Measurements from ENCODE around the gene ARMH3.
A peak's percentile ranks its signal among the peaks of the same experiment; 100 is the strongest.

The ARMH3 gene

GRCh38 chr10:101841826-101842225, 214.1 kb downstream of the ARMH3 start:
- DNase-seq (ENCODE audit: low read depth, low spot score) = no peak
- no peak overlapping the region for H3K4me3 ChIP-seq (ENCODE audit: low read length)

GRCh38 chr10:101840741-101841453, 215.1 kb downstream of the ARMH3 start:
- DNase-seq (ENCODE audit: low read depth, low spot score) = peak; percentile 36
- peak overlapping the region; percentile 60 for H3K4me3 ChIP-seq (ENCODE audit: low read length)

- peak overlapping the region; percentile 60 for H3K4me3 ChIP-seq (ENCODE audit: low read length)
- DNase-seq (ENCODE audit: low read depth, low spot score) = peak; percentile 41
Measured at GRCh38 chr10:101840102-101840684, 215.8 kb downstream of the ARMH3 start.

GRCh38 chr10:101839416-101840063, 216.4 kb downstream of the ARMH3 start:
- DNase-seq (ENCODE audit: low read depth, low spot score) = no peak

GRCh38 chr10:101839002-101839401, 217.0 kb downstream of the ARMH3 start:
- no peak for DNase-seq (ENCODE audit: low read depth, low spot score)
- H3K4me3 ChIP-seq (ENCODE audit: low read length) = peak overlapping the region; percentile 60

More at GRCh38 chr10:101839416-101840063, 216.4 kb downstream of the ARMH3 start:
- H3K4me3 ChIP-seq (ENCODE audit: low read length) = peak overlapping the region; percentile 60

GRCh38 chr10:101838416-101838970, 217.5 kb downstream of the ARMH3 start:
- no peak for DNase-seq (ENCODE audit: low read depth, low spot score)

GRCh38 chr10:101837748-101838147, 218.2 kb downstream of the ARMH3 start:
- no peak for DNase-seq (ENCODE audit: low read depth, low spot score)
- H3K4me3 ChIP-seq (ENCODE audit: low read length) = no peak overlapping the region

More at GRCh38 chr10:101838416-101838970, 217.5 kb downstream of the ARMH3 start:
- H3K4me3 ChIP-seq (ENCODE audit: low read length) = no peak overlapping the region

- no peak overlapping the region for H3K4me3 ChIP-seq (ENCODE audit: low read length)
- no peak for DNase-seq (ENCODE audit: low read depth, low spot score)
Measured at GRCh38 chr10:101835362-101835761, 220.6 kb downstream of the ARMH3 start.

GRCh38 chr10:101834341-101834740, 221.6 kb downstream of the ARMH3 start:
- peak; percentile 53 for DNase-seq (ENCODE audit: low read depth, low spot score)
- peak overlapping the region; percentile 23 for H3K4me3 ChIP-seq (ENCODE audit: low read length)

GRCh38 chr10:101833466-101833865, 222.5 kb downstream of the ARMH3 start:
- no peak overlapping the region for H3K4me3 ChIP-seq (ENCODE audit: low read length)
- DNase-seq (ENCODE audit: low read depth, low spot score) = no peak

- no peak overlapping the region for H3K4me3 ChIP-seq (ENCODE audit: low read length)
- DNase-seq (ENCODE audit: low read depth, low spot score) = no peak
Measured at GRCh38 chr10:101832325-101832771, 223.6 kb downstream of the ARMH3 start.

GRCh38 chr10:101831169-101831811, 224.7 kb downstream of the ARMH3 start:
- peak overlapping the region; percentile 60 for H3K4me3 ChIP-seq (ENCODE audit: low read length)
- no peak for DNase-seq (ENCODE audit: low read depth, low spot score)

GRCh38 chr10:101830322-101831168, 225.4 kb downstream of the ARMH3 start:
- peak; percentile 87 for DNase-seq (ENCODE audit: low read depth, low spot score)

GRCh38 chr10:101829561-101830315, 226.2 kb downstream of the ARMH3 start:
- peak overlapping the region; percentile 60 for H3K4me3 ChIP-seq (ENCODE audit: low read length)
- peak; percentile 53 for DNase-seq (ENCODE audit: low read depth, low spot score)

More at GRCh38 chr10:101830322-101831168, 225.4 kb downstream of the ARMH3 start:
- H3K4me3 ChIP-seq (ENCODE audit: low read length) = peak overlapping the region; percentile 60

GRCh38 chr10:101828766-101829551, 227.0 kb downstream of the ARMH3 start:
- H3K4me3 ChIP-seq (ENCODE audit: low read length) = no peak overlapping the region
- no peak for DNase-seq (ENCODE audit: low read depth, low spot score)

- DNase-seq (ENCODE audit: low read depth, low spot score) = no peak
Measured at GRCh38 chr10:101827919-101828600, 227.9 kb downstream of the ARMH3 start.

More at GRCh38 chr10:101827919-101828600, 227.9 kb downstream of the ARMH3 start:
- H3K4me3 ChIP-seq (ENCODE audit: low read length) = no peak overlapping the region
